Measurements from ENCODE around the gene TPK1. TPM values are rescaled to one million over a fixed set of nuclear protein-coding genes. Genes with fewer than 3 reads are reported as not detected.

TPK1 gene
- total and polyA plus RNA-seq, 2 of the 8 experiments (the other 6 are each of a cell fraction or from before 2014, with no cell fraction given) = 1.9 to 2.7 TPM

DNA sequence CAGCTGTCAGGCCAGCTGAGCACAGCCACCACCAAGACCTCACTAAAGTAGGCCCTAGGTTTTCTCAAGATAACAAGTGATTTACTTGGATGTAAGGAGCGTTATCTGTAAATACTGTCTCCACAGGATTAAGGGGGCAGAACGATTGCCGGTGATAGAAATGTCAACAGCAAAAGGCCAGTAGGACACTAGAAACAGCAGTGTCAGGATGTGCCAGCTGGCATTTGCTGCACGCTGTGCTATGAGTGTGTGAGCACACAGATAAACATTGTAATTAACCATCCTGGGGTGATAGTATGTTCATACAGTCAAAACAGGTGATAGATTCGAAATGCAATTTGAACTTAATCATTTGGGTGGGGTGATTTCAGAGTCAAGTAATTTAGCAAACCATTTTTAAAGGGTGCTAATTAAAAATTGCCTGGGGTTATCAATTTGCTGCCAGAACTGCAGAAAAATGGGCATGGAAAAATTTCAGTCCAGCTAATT, 396.1 kb downstream of the TPK1 start:
- 82% methylated on average over 5 of the region's 5 CpGs; no CpG with 5 or more reads in 1 of the 2 experiments for WGBS, 2 experiments (ENCODE audit: extremely low coverage in 1 of 2, insufficient coverage in 1 of 2, insufficient read length in 1 of 2, insufficient replicate concordance in 2 of 2, low coverage in 1 of 2, low lambda C conversion rate in 2 of 2, missing lambda C conversion rate in 1 of 2)
- no peak for FAIRE-seq

More for the DNA sequence above, 396.1 kb downstream of the TPK1 start:
- Histone ChIP-seq H4K20me1 (replicated peaks in 1 of 2; ENCODE audit: control insufficient read depth in 1 of 2, insufficient read depth in 2 of 2, low read length in 2 of 2) (no peaks in the 10 kb centered on the region), H4K8ac (ENCODE audit: extremely low read depth, insufficient read depth, low read length) (no peak overlapping the region), H3K14ac (ENCODE audit: insufficient read length) (no peak overlapping the region), H3K23me2 (ENCODE audit: low read depth, low read length) (no peaks in the 10 kb centered on the region), H3K4me3 (ENCODE audit: extremely low read depth in 1 of 4, insufficient read depth in 2 of 4, low read depth in 3 of 4, low read length in 4 of 4) (no peak overlapping the region), H3K27ac (ENCODE audit: low read depth, low read length) (no peak overlapping the region), H2AFZ (ENCODE audit: low read length) (no peak overlapping the region), H3K23ac (ENCODE audit: insufficient read length) (no peak overlapping the region), H3K9me3 (ENCODE audit: insufficient read depth in 2 of 2, low read depth in 1 of 2, low read length in 1 of 2) (no peaks in the 10 kb centered on the region), H2BK20ac (ENCODE audit: low read length) (no peak overlapping the region), H4K5ac (ENCODE audit: insufficient read length, low read depth, low read length) (no peak overlapping the region), H3K27me3 (replicated peaks in 1 of 4; ENCODE audit: control insufficient read depth in 3 of 4, extremely low read depth in 1 of 4, insufficient read depth in 3 of 4, low read length in 3 of 4) (no peaks in the 10 kb centered on the region), H2BK12ac (ENCODE audit: low read depth, low read length) (no peak overlapping the region), H3K4me2 (ENCODE audit: insufficient read depth in 1 of 2, low read depth in 2 of 2, low read length in 2 of 2) (no peak overlapping the region), H3K4me1 (replicated peaks in 1 of 4; ENCODE audit: control insufficient read depth in 3 of 4, insufficient read depth in 4 of 4, low read length in 3 of 4) (no peaks in the 10 kb centered on the region), H3K18ac (ENCODE audit: extremely low read depth, low read length) (no peak overlapping the region), H2AK5ac (ENCODE audit: low read depth, low read length) (no peak overlapping the region), H2BK15ac (ENCODE audit: low read length) (no peak overlapping the region), H3K79me2 (ENCODE audit: control insufficient read depth in 1 of 2, insufficient read depth in 2 of 2, low read length in 2 of 2) (no peaks in the 10 kb centered on the region), H3K4ac (replicated peaks; ENCODE audit: insufficient read length, low read depth, low read length) (no peak overlapping the region), H3K79me1 (ENCODE audit: low read depth, low read length) (no peaks in the 10 kb centered on the region), H3K9ac (replicated peaks in 1 of 4; ENCODE audit: extremely low read depth in 1 of 4, low read depth in 3 of 4, low read length in 3 of 4) (no peak overlapping the region), H4K91ac (replicated peaks; ENCODE audit: insufficient read length, low read length) (no peak overlapping the region), H2BK120ac (replicated peaks; ENCODE audit: low read depth, low read length) (no peak overlapping the region), H3K56ac (replicated peaks; ENCODE audit: insufficient read length, low read depth, low read length) (no peak overlapping the region), H3K36me3 (ENCODE audit: control insufficient read depth in 2 of 4, insufficient read depth in 4 of 4, low read length in 3 of 4) (no peaks in the 10 kb centered on the region), H2BK5ac (ENCODE audit: low read depth, low read length) (no peak overlapping the region)
- POLR2A ChIA-PET (ENCODE audit: partially characterized antibody) = no interaction called here
- no peak for DNase-seq (ENCODE audit: low read depth in 1 of 2, low spot score in 2 of 2)
- CTCF ChIA-PET (ENCODE audit: partially characterized antibody) = interaction anchor here (0.7 to 3.2 kb wide), 2 partner anchors 47 to 294 kb away, joined by 3 to 28 read pairs; no protein-coding TSS in a partner anchor
- no peak for TF ChIP-seq E2F6 (IDR thresholded peaks at IDR 0.05)
- TF ChIP-seq KDM4A (IDR thresholded peaks at IDR 0.05; ENCODE audit: low read depth, low read length, severe bottlenecking) = no peak
- TF ChIP-seq SIN3A (conservative IDR thresholded peaks at IDR 0.05 in 1 of 2, IDR thresholded peaks at IDR 0.05 in 1 of 2; ENCODE audit: low read depth in 1 of 2, low read length in 2 of 2) = no peak
- no peak for TF ChIP-seq CTBP2 (IDR thresholded peaks at IDR 0.05; ENCODE audit: borderline replicate concordance, insufficient read depth, insufficient read length, low read length)
- no peak for TF ChIP-seq POLR2AphosphoS5 (IDR thresholded peaks at IDR 0.05; ENCODE audit: low read depth, low read length)
- TF ChIP-seq SRF (IDR thresholded peaks at IDR 0.05; ENCODE audit: low read depth, low read length) = no peak
- TF ChIP-seq RFX5 (IDR thresholded peaks at IDR 0.05; ENCODE audit: borderline replicate concordance, low read depth, low read length) = no peak
- TF ChIP-seq CBX5 (IDR thresholded peaks at IDR 0.05; ENCODE audit: low read depth, low read length) = no peak
- no peak for TF ChIP-seq EZH2 (IDR thresholded peaks at IDR 0.05; ENCODE audit: low read depth, low read length, severe bottlenecking)
- TF ChIP-seq RBBP5 (IDR thresholded peaks at IDR 0.05; ENCODE audit: borderline replicate concordance, low read depth, low read length) = no peak

Data from H1 (cell line).